Ascending aorta (tissue), 2 donors: ENCODE results near the gene ACO2. TPM values are rescaled to one million over a fixed set of nuclear protein-coding genes. Genes with fewer than 3 reads are reported as not detected.

ENCODE experiments used
- DNase-seq, 2 donors: peaks; one replicate each; pipeline ENCODE4 v3.0.0-alpha.2; 2019; ENCODE audit warnings: low spot score in 2 of 2
- H3K27ac ChIP-seq, 2 donors: fragments of 200-600 bp; sonication (generic); one replicate each; pipeline ENCODE4 v1.5.1; 2016 to 2017; ENCODE audit warnings: mild to moderate bottlenecking in 1 of 2
- H3K27me3 ChIP-seq: fragments of 200-600 bp; sonication (generic); one replicate; pipeline ENCODE4 v1.5.1; 2017
- H3K36me3 ChIP-seq, 2 donors: fragments of 200-600 bp; sonication (generic); one replicate each; pipeline ENCODE4 v1.5.1; 2016
- H3K4me1 ChIP-seq, 2 donors: fragments of 200-600 bp; sonication (generic); one replicate each; pipeline ENCODE4 v1.5.1; 2016 to 2017; ENCODE audit warnings: mild to moderate bottlenecking in 1 of 2
- H3K4me3 ChIP-seq, 2 donors: fragments of 200-600 bp; sonication (generic); one replicate each; pipeline ENCODE4 v1.5.1; 2016 to 2017; ENCODE audit warnings: mild to moderate bottlenecking in 1 of 2
- H3K9me3 ChIP-seq, 2 donors: fragments of 200-600 bp; sonication (generic); one replicate each; pipeline ENCODE4 v1.5.1; 2016
- CTCF ChIP-seq, 3 experiments: fragments of 200-600 bp in 2 of 3; fragments of 450-650 bp in 1 of 3; sonication (generic) in 2 of 3; IDR thresholded peaks; one replicate each; pipeline ENCODE4 v1.5.1; 2016 to 2019; ENCODE audit warnings: antibody characterized with exemption in 3 of 3, mild to moderate bottlenecking in 1 of 3, moderate library complexity in 1 of 3
- intact Hi-C: fragments of 100-400 bp; cut with DNase I; formaldehyde crosslinking; loops from one replicate; pipeline ENCODE4 v1.15.1; 2023
- total RNA-seq: library from RNA; depleted of rRNA; stranded (reverse); fragments of >200 nt; gene quantifications from one replicate; pipeline ENCODE4 v1.1.0, GENCODE V29; 2016

The ACO2 gene
- total RNA-seq, 1 donor from 2014 or later = 81.1 TPM

DNA sequence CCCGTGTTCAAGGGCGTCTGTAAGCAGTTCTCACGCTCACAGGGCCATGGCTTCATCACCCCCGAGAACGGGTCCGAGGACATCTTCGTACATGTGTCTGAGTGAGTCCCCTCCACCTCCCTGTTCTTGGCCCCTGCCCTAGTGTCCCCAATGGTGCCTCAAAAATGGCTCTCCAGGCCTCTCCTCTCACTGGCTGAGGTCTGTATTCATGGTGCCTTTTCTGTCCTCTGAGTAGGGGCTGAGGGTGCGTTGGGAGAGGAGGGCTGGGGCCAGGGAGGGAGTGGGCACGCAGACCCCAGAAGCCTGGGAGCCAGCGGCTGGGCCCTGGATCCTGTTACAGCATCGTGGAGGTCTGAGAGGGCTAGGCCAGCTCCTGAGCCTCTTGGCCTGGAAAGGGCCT lies 104.8 kb downstream of the ACO2 start:
- Histone ChIP-seq H3K27me3 (no peaks in the 10 kb centered on the region), H3K9me3 (no peaks in the 10 kb centered on the region), H3K36me3 (peaks cover 45 to 55% of the 10 kb centered on the region in 2 donors), H3K27ac (no peak overlapping the region), H3K4me1 (peaks cover under 1 to 7% of the 10 kb centered on the region in 2 donors), H3K4me3 (no peak overlapping the region)
- no peak for DNase-seq
- no peak for TF ChIP-seq CTCF (IDR thresholded peaks at IDR 0.05)
- intact Hi-C loops = no loop called here

DNA sequence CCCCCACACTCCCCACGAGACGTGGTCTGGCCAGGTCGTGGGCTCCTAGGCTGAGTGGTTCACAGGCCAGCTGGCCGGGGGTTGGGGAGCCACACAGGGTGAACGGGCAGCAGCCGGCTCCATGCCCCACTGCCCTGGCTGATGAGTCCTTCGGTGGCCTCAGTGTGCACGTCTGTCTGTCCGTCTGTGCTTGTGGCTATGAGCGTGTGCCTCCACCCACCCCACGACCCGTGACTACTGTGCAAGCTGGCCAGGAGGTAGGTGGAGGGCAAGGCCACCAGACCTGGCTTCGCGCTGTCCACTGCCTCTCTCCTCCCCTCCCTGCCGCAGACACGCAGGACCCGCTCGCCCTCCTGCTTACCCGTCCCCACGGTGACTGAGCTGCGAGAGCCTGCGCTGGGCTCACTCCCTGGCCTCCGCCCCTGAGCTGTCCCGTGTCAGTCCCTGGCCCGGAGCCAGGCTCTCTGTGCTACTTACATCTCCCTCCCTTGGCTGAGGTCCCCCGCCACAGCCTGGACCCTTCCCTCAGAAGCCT lies 106.0 kb downstream of the ACO2 start:
- intact Hi-C loops = no loop called here

GRCh38 chr22:41575533-41575932 lies 106.6 kb downstream of the ACO2 start:
- H3K4me3 ChIP-seq = no peak overlapping the region
- H3K36me3 ChIP-seq = peaks cover 47 to 74% of the 10 kb centered on the region in 2 donors
- H3K4me1 ChIP-seq = no peaks in the 10 kb centered on the region
- no peaks in the 10 kb centered on the region for H3K27me3 ChIP-seq
- no peaks in the 10 kb centered on the region for H3K9me3 ChIP-seq
- no peak for DNase-seq
- H3K27ac ChIP-seq = peak overlapping the region; percentile 72 to 75
- no peak for TF ChIP-seq CTCF (IDR thresholded peaks at IDR 0.05)
- intact Hi-C loops = no loop called here

More for the DNA sequence above, 106.0 kb downstream of the ACO2 start:
- no peaks in the 10 kb centered on the region for H3K27me3 ChIP-seq
- peak overlapping the region; percentile 72 to 75 for H3K27ac ChIP-seq
- H3K36me3 ChIP-seq = peaks cover 47 to 67% of the 10 kb centered on the region in 2 donors
- DNase-seq = peak in 1 of 2 donors; percentile 81
- no peak for TF ChIP-seq CTCF (IDR thresholded peaks at IDR 0.05)
- H3K4me3 ChIP-seq = no peak overlapping the region
- no peaks in the 10 kb centered on the region for H3K9me3 ChIP-seq
- peaks cover 0 to 2% of the 10 kb centered on the region in 2 donors for H3K4me1 ChIP-seq

- Histone ChIP-seq H3K27ac (peak overlapping the region; percentile 6 to 35), H3K27me3 (no peaks in the 10 kb centered on the region), H3K4me1 (no peaks in the 10 kb centered on the region), H3K36me3 (peaks cover 42 to 70% of the 10 kb centered on the region in 2 donors), H3K4me3 (no peak overlapping the region), H3K9me3 (no peaks in the 10 kb centered on the region)
- TF ChIP-seq CTCF (IDR thresholded peaks at IDR 0.05) = peak; percentile 70 to 78 (median 77)
- intact Hi-C loops = no loop called here
- peak in 1 of 2 donors; percentile 84 for DNase-seq
Observed at GRCh38 chr22:41576877-41577276, 108.0 kb downstream of the ACO2 start.

GRCh38 chr22:41578114-41578513 lies 109.2 kb downstream of the ACO2 start:
- DNase-seq = no peak
- H3K9me3 ChIP-seq = no peaks in the 10 kb centered on the region
- H3K36me3 ChIP-seq = peaks cover 32 to 70% of the 10 kb centered on the region in 2 donors
- no peaks in the 10 kb centered on the region for H3K27me3 ChIP-seq
- no peaks in the 10 kb centered on the region for H3K4me1 ChIP-seq
- intact Hi-C loops = no loop called here
- no peak overlapping the region for H3K27ac ChIP-seq
- TF ChIP-seq CTCF (IDR thresholded peaks at IDR 0.05) = no peak
- no peak overlapping the region for H3K4me3 ChIP-seq

Other genes starting within 250 kb of the ACO2 start
- gene CHADL, start 228.2 kb upstream of the ACO2 start, total RNA-seq = not detected
- gene RANGAP1, start 182.9 kb upstream of the ACO2 start, total RNA-seq = 49.8 TPM
- gene ZC3H7B, start 167.6 kb upstream of the ACO2 start, total RNA-seq = 54.9 TPM
- 20.2 TPM for gene TEF, start 87.2 kb upstream of the ACO2 start, total RNA-seq
- 55.8 TPM for gene TOB2, start 22.3 kb upstream of the ACO2 start, total RNA-seq
- gene PHF5A, start 425 bp upstream of the ACO2 start, total RNA-seq = 4.8 TPM
- gene POLR3H, start 75.4 kb downstream of the ACO2 start, total RNA-seq = 34.7 TPM
- 119 TPM for gene CSDC2, start 91.9 kb downstream of the ACO2 start, total RNA-seq
- gene PMM1, start 120.7 kb downstream of the ACO2 start, total RNA-seq = 12.5 TPM
- gene DESI1, start 151.9 kb downstream of the ACO2 start, total RNA-seq = 28.4 TPM
- gene XRCC6, start 152.2 kb downstream of the ACO2 start, total RNA-seq = 89.7 TPM
- 111 TPM for gene SNU13, start 219.8 kb downstream of the ACO2 start, total RNA-seq
- gene MEI1, start 230.4 kb downstream of the ACO2 start, total RNA-seq = not detected